ENCODE measurements around the gene DACH1.

DACH1 gene

GRCh38 chr13:71864094-71864985 is 2.7 kb downstream of the DACH1 start (continued):
- peak; percentile 57; the same call in 1 of the 2 replicates for TF ChIP-seq ZNF391 (tag by site-specific recombination; IDR thresholded peaks at IDR 0.05; ENCODE audit: borderline replicate concordance, low read depth)
- TF ChIP-seq ZNF645 (tag by site-specific recombination; IDR thresholded peaks at IDR 0.05), result no peak
- no peak for TF ChIP-seq ZBTB10 (tag by site-specific recombination; IDR thresholded peaks at IDR 0.05)
- TF ChIP-seq ZNF701 (tag by site-specific recombination; IDR thresholded peaks at IDR 0.05), result no peak
- TF ChIP-seq ZNF521 (tag by site-specific recombination; IDR thresholded peaks at IDR 0.05), result no peak
- no peak for TF ChIP-seq ZNF211 (tag by site-specific recombination; IDR thresholded peaks at IDR 0.05; ENCODE audit: low read depth)
- no peak for TF ChIP-seq ZNF23 (tag by site-specific recombination; IDR thresholded peaks at IDR 0.05; ENCODE audit: borderline replicate concordance)
- no peak for TF ChIP-seq ZBTB44 (tag by site-specific recombination; IDR thresholded peaks at IDR 0.05)
- no peak for TF ChIP-seq ZNF768 (tag by site-specific recombination; IDR thresholded peaks at IDR 0.05)
- peak; percentile 72; the same call in 1 of the 2 replicates for TF ChIP-seq ZNF501 (tag by site-specific recombination; IDR thresholded peaks at IDR 0.05)
- no peak for TF ChIP-seq ZNF555 (tag by site-specific recombination; conservative IDR thresholded peaks at IDR 0.05)
- TF ChIP-seq ZNF600 (tag by site-specific recombination; IDR thresholded peaks at IDR 0.05), result 0 out of 2 replicates have a peak, but pooled peaks have one; percentile 54
- TF ChIP-seq ZNF561 (tag by site-specific recombination; IDR thresholded peaks at IDR 0.05; ENCODE audit: borderline replicate concordance), result peak; percentile 60; the same call in 1 of the 2 replicates
- peak; percentile 58; the same call in 1 of the 2 replicates for TF ChIP-seq ZEB2 (tag by site-specific recombination; IDR thresholded peaks at IDR 0.05)
- TF ChIP-seq ZNF146 (tag by site-specific recombination; IDR thresholded peaks at IDR 0.05), result no peak
- no peak for TF ChIP-seq ZNF629 (tag by site-specific recombination; IDR thresholded peaks at IDR 0.05)
- no peak for TF ChIP-seq KLF9 (tag by site-specific recombination; IDR thresholded peaks at IDR 0.05; ENCODE audit: low read depth)
- TF ChIP-seq ZNF169 (tag by site-specific recombination; IDR thresholded peaks at IDR 0.05), result no peak
- no peak for TF ChIP-seq ZNF580 (tag by site-specific recombination; IDR thresholded peaks at IDR 0.05)
- TF ChIP-seq ZFP37 (tag by site-specific recombination; IDR thresholded peaks at IDR 0.05), result peak; percentile 81
- no peak for TF ChIP-seq ZNF266 (tag by site-specific recombination; IDR thresholded peaks at IDR 0.05; ENCODE audit: low read depth)
- peak; percentile 85 for TF ChIP-seq ZNF398 (tag by site-specific recombination; IDR thresholded peaks at IDR 0.05)
- peak; percentile 98 for TF ChIP-seq ZNF692 (tag by site-specific recombination; IDR thresholded peaks at IDR 0.05)
- TF ChIP-seq ZFP41 (tag by site-specific recombination; IDR thresholded peaks at IDR 0.05; ENCODE audit: borderline replicate concordance), result no peak
- TF ChIP-seq ZBTB49 (tag by site-specific recombination; IDR thresholded peaks at IDR 0.05; ENCODE audit: low read depth), result no peak
- no peak for TF ChIP-seq ZNF354C (tag by site-specific recombination; IDR thresholded peaks at IDR 0.05; ENCODE audit: borderline replicate concordance, low read depth)
- no peak for TF ChIP-seq ZNF549 (tag by site-specific recombination; IDR thresholded peaks at IDR 0.05)
